Skin epidermis (tissue), 12 donors: ENCODE results near the gene EPOP.

Experiments
- H3K27ac ChIP-seq, 21 experiments: fragments of 200-600 bp; sonication (generic) in 11 of 21; one replicate each; pipeline ENCODE4 v1.5.0; 2020; ENCODE audit warnings: mild to moderate bottlenecking in 3 of 21, inconsistent platforms in 2 of 21, moderate library complexity in 2 of 21
- H3K4me3 ChIP-seq, 7 experiments: fragments of 200-600 bp; sonication (generic) in 2 of 7; one replicate each; pipeline ENCODE4 v1.5.0; 2020; ENCODE audit warnings: inconsistent platforms in 2 of 7, mild to moderate bottlenecking in 2 of 7, moderate library complexity in 1 of 7

Gene EPOP

DNA sequence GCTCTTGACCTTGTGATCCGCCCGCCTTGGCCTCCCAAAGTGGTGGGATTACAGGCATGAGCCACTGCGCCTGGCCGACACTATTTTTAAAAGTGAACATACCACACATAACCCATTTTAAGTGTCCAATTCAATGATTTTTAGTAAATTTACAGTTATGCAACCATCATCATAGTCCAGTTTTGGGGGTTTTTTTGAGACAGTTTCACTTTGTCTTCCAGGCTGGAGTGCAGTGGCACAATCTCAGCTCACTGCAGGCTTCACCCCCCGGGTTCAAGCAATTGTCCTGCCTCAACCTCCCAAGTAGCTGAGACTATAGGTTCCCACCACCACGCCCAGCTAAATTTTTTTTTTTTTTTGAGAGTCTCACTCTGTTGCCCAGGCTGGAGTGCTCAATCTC lies 3.1 kb upstream of the EPOP start:
- Histone ChIP-seq H3K27ac (no peak overlapping the region), H3K4me3 (no peak overlapping the region)

DNA sequence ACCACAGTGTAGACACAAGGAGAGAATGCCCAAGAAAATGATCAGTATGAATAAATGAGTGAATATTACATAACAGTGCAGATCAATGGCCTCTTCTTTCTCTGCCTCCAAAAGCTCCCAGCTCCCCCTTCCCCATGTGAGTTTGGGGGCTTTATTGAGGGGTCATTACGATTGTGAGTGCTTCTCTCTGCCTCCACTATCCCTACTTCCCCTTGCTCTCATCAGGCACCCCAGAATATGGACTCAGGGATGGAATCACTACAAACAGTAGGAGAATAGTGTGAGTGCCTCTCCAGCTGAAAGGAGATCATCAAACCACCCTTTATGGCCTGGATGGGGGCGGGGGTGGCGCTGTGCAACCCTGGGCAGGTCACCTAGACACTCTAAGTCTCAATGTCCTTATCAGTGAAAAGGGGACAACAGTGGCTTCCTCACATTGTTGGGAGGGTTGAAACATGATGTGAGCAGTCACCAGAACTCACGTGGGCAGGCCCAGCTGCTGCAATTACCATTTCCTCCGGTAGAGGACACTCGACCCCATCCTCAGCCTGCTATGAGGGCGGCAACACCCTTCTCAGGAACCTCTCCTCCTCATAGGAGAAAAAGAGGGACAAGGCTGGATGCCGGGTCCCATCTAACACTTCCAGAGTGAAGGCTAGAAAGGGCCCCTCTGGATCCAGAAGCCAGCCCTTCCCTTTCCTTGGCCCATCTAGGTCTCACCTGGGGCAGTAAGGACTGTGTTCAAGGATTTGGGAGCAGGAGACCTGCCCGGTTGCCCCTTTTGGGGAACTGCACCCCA lies 2.1 kb upstream of the EPOP start:
- H3K4me3 ChIP-seq = no peak overlapping the region

DNA sequence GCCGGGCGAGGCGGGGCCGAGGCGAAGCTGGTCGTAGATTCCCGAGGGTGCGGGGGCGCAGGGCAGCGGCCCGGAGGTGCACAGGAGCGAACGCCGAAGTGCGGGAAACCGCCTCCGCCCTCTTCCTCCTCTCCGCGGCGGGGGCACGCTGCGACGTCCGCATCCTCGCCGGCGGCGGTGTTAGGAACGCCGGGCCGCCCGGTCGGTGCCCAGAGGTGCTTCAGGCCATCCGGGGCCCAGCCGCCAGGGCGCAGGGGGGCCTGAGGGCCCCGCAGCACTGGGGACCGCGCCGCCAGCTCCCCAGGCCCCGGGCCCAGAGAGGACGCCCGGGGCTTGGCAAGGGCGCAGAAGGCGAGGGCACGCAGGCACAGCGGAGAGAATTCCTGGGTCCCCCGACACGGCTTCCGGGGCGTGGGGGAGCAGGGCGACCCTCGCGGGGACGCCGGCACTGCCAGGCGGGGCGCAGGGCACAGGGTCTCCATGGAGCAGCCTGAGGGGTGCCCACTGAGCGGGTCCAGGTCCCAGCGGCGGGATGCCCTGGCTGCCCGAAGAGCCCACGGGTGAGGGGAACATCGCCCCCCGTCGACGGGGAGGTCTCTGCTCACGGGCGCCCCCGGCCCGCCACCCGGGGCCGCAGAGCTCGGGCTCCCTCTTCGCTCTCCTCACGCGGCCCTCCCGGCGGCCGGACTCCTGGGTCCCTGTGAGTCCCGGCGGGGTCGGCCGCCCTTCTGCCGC lies 576 bp downstream of the EPOP start:
- Histone ChIP-seq H3K4me3 (peak overlapping the region; percentile 38 to 72 (median 48)), H3K27ac (peak overlapping the region in 16 of 21 experiments; percentile 22 to 83 (median 55))

More for the DNA sequence above, 2.1 kb upstream of the EPOP start:
- peak overlapping the region in 1 of 21 experiments; percentile 5 for H3K27ac ChIP-seq

GRCh38 chr17:38673707-38674013 lies 1.1 kb downstream of the EPOP start:
- H3K27ac ChIP-seq = peak overlapping the region in 3 of 21 experiments; percentile 12 to 83 (median 22)
- peak overlapping the region; percentile 38 to 72 (median 48) for H3K4me3 ChIP-seq

- H3K27ac ChIP-seq = peak overlapping the region in 2 of 21 experiments; percentile 12 to 83
- H3K4me3 ChIP-seq = peak overlapping the region; percentile 38 to 72 (median 48)
Observed at GRCh38 chr17:38672788-38673706, 1.7 kb downstream of the EPOP start.

DNA sequence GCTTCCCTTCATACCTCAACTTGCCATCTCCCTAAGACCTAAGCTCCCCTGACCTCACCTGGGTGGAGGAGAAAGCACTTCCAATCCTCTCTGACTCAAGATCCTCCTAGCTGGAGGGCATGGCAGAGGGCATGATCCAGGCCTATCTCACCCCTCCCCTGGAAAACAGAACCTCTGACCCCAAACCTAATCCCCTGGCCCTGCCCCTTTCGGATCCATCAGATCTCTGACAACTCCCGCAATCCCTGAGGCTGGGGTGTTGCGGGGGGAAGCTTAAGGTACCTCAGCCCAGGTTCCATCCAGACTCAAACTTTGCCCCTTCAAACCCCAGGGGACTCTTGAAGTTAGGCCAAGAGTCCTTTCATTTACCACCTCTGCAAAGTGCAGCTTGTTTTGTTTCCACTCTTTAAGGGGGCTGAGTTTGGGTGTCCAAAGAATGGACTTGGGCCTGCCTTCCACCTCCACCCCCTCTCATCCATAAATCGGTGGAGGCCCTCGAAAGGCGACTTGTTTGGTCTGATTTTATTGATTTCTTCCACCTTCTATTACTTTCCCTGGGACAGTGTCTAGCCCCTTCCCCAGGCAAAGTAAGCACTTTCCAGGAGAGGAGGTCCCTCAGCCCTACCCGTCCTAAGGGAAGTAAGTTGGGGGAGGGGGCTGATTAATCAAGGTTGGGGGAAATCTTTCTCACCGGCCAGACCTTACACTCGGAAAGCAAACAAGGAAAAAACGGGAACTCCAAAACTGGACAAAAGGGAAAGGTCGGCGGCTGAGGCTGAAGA lies 2.6 kb downstream of the EPOP start:
- no peak overlapping the region for H3K27ac ChIP-seq
- H3K4me3 ChIP-seq = no peak overlapping the region

DNA sequence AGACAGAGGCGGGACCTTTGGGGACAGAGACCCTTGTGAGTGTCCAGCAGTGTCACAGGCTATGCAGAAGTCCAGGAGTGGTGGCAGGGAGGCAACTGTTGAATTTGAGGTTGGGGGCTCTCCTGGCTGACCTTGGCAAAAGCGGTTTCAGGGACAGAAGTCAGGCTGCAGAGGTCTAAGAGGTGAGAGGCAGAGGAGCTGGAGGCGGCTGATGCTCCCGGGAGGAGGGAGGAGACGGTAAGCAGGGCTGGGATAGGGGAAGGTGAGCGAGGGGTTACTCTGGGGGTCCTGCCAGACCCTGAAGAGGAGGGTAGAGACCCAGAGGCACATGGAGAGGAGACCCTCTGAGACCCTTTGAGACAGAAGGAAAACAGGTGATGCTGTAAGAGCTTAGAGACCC lies 5.2 kb downstream of the EPOP start:
- Histone ChIP-seq H3K4me3 (no peak overlapping the region), H3K27ac (no peak overlapping the region)

- H3K27ac ChIP-seq = no peak overlapping the region
- H3K4me3 ChIP-seq = no peak overlapping the region
Observed at GRCh38 chr17:38667787-38668122, 7.0 kb downstream of the EPOP start.

DNA sequence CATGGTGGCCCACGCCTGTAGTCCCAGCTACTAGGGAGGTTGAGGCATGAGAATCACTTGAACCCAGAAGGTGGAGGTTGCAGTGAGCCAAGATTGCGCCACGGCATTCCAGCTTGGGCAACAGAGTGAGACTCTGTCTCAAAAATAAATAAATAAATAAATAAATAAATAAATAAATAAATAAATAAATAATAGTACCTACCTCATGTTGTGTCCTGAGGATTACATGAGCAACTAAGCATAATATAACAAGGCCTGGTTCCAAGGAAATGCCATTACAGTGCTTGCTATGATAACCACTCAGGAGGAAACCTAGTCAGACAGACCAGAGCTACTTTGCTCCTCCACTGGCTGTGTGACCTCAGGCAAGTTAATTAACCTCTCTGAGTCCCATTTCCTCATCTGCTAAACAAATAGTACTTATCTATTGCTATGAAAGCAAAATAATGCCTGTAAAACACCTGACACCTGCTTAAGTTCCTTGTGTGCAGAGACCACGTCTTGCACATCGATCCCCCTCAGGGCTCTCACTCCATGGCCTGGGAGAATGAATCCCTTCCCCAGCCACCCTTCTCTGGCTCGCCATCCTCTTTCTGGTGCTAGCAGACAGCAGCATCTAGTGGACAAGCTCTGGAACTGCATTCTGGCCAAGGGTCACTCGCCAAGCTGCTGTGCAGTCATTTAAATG lies 7.5 kb downstream of the EPOP start:
- Histone ChIP-seq H3K4me3 (no peak overlapping the region), H3K27ac (no peak overlapping the region)

GRCh38 chr17:38663964-38664644 lies 10.7 kb downstream of the EPOP start:
- H3K4me3 ChIP-seq = no peak overlapping the region
- no peak overlapping the region for H3K27ac ChIP-seq

DNA sequence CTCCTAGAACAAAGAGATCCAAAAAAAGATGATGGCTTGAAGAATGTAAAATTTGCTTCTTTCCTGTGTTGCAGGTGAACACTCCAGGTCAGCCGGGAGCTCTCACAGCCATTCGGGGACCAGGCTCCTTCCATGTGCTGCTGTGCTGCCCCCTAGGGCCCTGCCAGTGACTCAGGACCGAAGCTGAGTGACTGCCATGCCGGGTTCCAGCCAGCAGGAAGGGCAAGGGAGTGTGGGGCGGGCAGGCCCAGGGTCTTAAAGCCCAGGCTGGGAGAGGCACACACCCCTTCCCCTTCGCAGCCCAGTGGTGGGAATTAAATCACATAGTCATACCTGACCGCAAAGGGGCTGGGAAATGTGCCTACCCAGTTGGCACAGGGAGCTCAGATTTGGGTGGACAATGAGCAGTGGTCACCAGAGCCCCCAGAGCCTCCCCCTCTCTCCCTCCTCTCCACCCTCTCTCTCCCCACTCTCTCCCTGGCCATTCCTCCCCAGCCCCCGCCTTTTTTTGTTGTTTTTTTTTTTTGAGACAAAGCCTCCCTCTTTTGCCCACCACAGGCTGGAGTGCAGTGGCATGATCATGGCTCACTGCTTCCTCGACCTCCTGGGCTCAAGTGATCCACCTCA lies 11.5 kb downstream of the EPOP start:
- H3K27ac ChIP-seq = no peak overlapping the region

GRCh38 chr17:38660097-38661025 lies 14.4 kb downstream of the EPOP start:
- Histone ChIP-seq H3K4me3 (no peak overlapping the region), H3K27ac (no peak overlapping the region)

More for the DNA sequence above, 11.5 kb downstream of the EPOP start:
- H3K4me3 ChIP-seq = no peak overlapping the region

- H3K27ac ChIP-seq = no peak overlapping the region
- no peak overlapping the region for H3K4me3 ChIP-seq
Observed at GRCh38 chr17:38659415-38659814, 15.3 kb downstream of the EPOP start.

DNA sequence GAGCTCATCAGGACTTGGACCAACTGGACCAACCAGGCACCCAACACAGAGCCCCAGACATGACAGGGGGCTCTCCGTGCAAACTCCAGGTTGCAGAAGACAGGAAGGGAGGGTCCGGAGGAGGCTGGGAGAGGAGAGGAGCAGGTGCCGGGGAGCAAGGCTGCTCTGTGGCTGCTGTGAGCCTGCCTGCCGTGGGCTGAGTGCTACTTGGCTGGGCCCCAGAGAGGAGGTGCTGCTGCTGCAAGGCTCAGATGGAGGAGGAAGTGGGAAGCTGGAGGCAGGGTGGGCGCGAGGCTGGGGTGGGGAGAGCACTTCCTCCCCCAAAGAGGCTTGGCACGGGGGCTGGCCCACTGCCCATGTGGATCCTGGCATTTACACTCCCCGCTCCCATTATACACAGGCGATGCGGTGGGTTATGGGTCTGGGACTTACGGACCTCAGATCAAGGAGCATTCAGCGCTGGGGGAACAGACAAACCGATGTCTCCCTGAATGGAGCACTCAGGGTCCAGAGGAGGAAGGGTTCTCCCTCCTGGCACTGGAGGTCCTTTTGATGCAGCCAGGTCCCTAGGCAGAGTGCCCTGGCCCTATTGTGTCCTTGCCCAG lies 15.9 kb downstream of the EPOP start:
- no peak overlapping the region for H3K27ac ChIP-seq
- H3K4me3 ChIP-seq = no peak overlapping the region

- H3K27ac ChIP-seq = no peak overlapping the region
Observed at GRCh38 chr17:38657824-38658740, 16.7 kb downstream of the EPOP start.

More at GRCh38 chr17:38657824-38658740, 16.7 kb downstream of the EPOP start:
- H3K4me3 ChIP-seq = no peak overlapping the region
